Nephron (organoid): Measurements from ENCODE around the gene CFAP251.
"Not testable (repeated sequence)": the region's sequence is repeated elsewhere in the genome, so short reads cannot be mapped to it uniquely, and the experiment has no call there.

Source experiments
- H3K27ac Mint-ChIP-seq, 3 experiments: 2 replicates each; pipeline ENCODE4 v1.8.0; 2020; ENCODE audit warnings: mixed read lengths in 3 of 3, mild to moderate bottlenecking in 2 of 3, moderate library complexity in 1 of 3
- H3K27me3 Mint-ChIP-seq: 2 replicates; pipeline ENCODE4 v1.8.0; 2021; ENCODE audit warnings: low read depth, mild to moderate bottlenecking, moderate library complexity, mixed read lengths
- H3K36me3 Mint-ChIP-seq: 2 replicates; pipeline ENCODE4 v1.8.0; 2020; ENCODE audit warnings: low read depth, mixed read lengths
- H3K4me1 Mint-ChIP-seq: 2 replicates; pipeline ENCODE4 v1.8.0; 2020; ENCODE audit warnings: mixed read lengths
- H3K4me3 Mint-ChIP-seq, 3 experiments: 2 replicates each; pipeline ENCODE4 v1.8.0; 2020; ENCODE audit warnings: mild to moderate bottlenecking in 3 of 3, mixed read lengths in 3 of 3, moderate library complexity in 2 of 3
- H3K9me3 Mint-ChIP-seq: 2 replicates; pipeline ENCODE4 v1.8.0; 2020; ENCODE audit warnings: mixed read lengths
- TF ChIP-seq, protein P1 (sequence below), 3 experiments: fragments of 200-600 bp; sonication (generic); IDR thresholded peaks; one replicate each; pipeline ENCODE4 v1.5.0; 2021; ENCODE audit warnings: antibody characterized with exemption in 3 of 3; ENCODE audit not compliant: unreplicated experiment in 3 of 3

Gene CFAP251

DNA sequence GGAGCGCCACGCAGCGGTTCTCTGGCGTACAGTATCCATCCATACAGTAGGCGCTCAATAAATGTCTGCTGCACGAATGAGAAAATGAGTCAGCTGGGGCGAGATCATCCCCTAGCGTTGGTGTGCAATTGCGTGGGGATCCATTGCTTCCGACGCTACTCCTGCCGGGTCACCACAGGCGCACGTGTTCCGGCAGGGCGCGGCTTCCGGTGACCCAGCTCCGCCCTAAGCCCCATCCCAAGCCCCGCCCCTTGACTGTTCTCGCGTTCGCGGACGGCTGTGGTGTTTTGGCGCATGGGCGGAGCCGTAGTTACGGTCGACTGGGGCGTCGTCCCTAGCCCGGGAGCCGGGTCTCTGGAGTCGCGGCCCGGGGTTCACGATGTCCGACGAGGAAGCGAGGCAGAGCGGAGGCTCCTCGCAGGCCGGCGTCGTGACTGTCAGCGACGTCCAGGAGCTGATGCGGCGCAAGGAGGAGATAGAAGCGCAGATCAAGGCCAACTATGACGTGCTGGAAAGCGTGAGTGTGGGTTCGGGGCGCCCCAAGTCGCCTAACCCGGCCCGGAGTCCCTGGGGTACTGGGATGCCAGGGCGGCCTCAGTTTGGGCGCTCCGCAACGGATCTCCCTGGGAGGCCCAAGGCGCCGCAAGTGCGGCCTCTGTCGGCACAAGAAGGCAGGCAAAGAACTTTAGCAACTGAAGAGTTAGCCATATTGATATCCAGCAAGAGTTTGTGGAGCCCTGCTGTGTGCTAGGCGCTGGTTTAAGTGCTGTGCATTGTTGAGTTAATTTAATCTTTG is 29.7 kb upstream of the CFAP251 start, which contains the start of gene PSMD9:
TSS of gene PSMD9 (plus strand) at position 313 of the 796 bp plus-strand sequence. CDS start at position 380, 67 bp downstream.
- peaks cover 27% of the 10 kb centered on the region for H3K4me1 Mint-ChIP-seq
- peaks cover 9% of the 10 kb centered on the region for H3K36me3 Mint-ChIP-seq
- H3K27me3 Mint-ChIP-seq, result peaks cover 9% of the 10 kb centered on the region
- H3K9me3 Mint-ChIP-seq, result no peaks in the 10 kb centered on the region
- H3K27ac Mint-ChIP-seq, result peak within 1 kb of the TSS; percentile 96 to 99 (median 97)
- TF ChIP-seq, protein P1, sequence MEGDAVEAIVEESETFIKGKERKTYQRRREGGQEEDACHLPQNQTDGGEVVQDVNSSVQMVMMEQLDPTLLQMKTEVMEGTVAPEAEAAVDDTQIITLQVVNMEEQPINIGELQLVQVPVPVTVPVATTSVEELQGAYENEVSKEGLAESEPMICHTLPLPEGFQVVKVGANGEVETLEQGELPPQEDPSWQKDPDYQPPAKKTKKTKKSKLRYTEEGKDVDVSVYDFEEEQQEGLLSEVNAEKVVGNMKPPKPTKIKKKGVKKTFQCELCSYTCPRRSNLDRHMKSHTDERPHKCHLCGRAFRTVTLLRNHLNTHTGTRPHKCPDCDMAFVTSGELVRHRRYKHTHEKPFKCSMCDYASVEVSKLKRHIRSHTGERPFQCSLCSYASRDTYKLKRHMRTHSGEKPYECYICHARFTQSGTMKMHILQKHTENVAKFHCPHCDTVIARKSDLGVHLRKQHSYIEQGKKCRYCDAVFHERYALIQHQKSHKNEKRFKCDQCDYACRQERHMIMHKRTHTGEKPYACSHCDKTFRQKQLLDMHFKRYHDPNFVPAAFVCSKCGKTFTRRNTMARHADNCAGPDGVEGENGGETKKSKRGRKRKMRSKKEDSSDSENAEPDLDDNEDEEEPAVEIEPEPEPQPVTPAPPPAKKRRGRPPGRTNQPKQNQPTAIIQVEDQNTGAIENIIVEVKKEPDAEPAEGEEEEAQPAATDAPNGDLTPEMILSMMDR (IDR thresholded peaks at IDR 0.05; ENCODE audit: unreplicated experiment in 3 of 3), result peak; percentile 60 to 72 (median 62)
- peak within 1 kb of the TSS; percentile 96 to 100 (median 100) for H3K4me3 Mint-ChIP-seq

DNA sequence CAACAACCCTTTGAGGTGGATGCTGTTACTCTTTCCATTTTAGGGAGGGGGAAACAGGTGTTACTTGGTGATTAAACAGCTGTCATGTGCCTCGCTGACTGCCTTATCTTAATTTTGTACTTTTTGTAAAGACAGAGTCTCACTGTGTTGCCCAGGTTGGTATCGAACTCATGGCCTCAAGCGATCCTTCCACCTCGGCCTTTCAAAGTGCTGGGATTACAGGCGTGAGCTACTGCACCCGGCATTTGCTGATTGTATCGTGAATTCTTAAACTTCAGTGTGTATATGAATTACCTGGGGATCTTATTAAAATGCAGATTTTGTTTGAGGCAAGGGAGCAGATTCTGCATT is 29.1 kb upstream of the CFAP251 start:
- Mint-ChIP-seq H3K4me1 (peaks cover 33% of the 10 kb centered on the region), H3K9me3 (no peaks in the 10 kb centered on the region), H3K4me3 (peak overlapping the region; percentile 96 to 100 (median 100)), H3K27ac (peak overlapping the region; percentile 96 to 99 (median 97)), H3K36me3 (peaks cover 14% of the 10 kb centered on the region), H3K27me3 (peaks cover 6% of the 10 kb centered on the region)
- TF ChIP-seq, protein P1 (IDR thresholded peaks at IDR 0.05; ENCODE audit: unreplicated experiment in 3 of 3), result no peak

DNA sequence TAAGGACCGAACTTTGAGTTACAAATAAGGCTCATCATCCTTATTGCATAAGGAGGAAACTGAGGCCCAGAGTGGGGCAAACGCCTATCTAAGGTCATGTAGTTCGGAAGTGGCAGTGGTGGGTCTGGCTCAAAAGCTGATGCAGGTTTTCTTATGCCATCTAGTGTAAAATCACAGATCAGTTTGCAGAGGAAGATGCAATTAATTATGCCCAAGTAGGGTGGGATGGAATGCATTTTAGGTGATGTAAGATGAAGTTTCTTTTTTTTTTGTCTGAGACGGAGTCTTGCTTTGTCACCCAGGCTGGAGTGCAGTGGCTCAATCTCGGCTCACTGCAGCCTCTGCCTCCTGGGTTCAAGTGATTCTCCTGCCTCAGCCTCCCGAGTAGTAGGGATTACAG is 28.7 kb upstream of the CFAP251 start:
- H3K4me1 Mint-ChIP-seq, result peaks cover 37% of the 10 kb centered on the region
- peak overlapping the region; percentile 96 to 100 (median 100) for H3K4me3 Mint-ChIP-seq
- H3K27me3 Mint-ChIP-seq, H3K9me3 Mint-ChIP-seq: not testable (repeated sequence)
- peaks cover 15% of the 10 kb centered on the region for H3K36me3 Mint-ChIP-seq
- H3K27ac Mint-ChIP-seq, result peak overlapping the region; percentile 96 to 99 (median 97)

DNA sequence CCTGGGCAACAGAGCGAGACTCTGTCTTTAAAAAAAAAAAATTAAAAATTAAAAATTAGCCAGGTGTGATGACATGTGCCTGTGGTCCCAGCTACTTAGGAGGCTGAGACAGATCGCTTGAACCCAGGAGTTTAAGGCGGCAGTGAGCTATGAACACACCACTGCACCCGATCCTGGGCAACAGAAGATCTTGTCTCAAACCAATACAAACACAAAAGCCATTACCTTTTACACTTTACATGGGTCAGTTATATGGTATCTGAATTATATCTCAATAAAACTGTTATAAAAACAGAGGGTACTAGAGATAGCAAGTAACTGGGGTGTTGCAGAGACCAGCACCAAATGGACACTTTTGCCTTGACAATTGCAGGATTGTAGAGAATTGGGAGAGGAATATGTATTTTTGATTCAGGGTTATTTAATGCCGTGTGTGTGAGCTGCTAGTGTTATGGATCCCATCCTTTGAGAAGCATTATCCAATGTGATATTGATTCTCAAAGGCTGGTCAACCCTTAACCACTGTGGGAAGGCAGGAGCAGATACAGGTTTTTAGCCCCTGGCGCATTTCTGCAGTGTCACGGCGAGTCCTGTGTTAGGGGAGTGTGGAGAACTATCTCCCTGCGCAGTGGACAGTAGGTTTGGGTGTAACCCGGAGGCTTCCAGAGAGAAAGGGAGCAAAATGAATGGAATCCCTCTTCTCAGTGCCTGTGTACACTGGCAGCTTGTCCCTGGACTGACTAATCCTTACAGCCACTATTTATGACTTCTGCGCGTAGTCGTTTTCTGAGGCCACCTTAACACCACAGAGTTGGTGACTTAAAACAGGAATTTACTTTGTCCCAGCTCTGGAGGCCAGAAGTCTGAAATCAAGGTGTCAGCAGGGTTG is 25.5 kb upstream of the CFAP251 start:
- Mint-ChIP-seq H3K36me3 (peaks cover 31% of the 10 kb centered on the region), H3K4me3 (no peak overlapping the region), H3K27ac (peak overlapping the region in 1 of 3 experiments; percentile 68), H3K9me3 (no peaks in the 10 kb centered on the region), H3K4me1 (peaks cover 42% of the 10 kb centered on the region), H3K27me3 (no peaks in the 10 kb centered on the region)
- TF ChIP-seq, protein P1 (IDR thresholded peaks at IDR 0.05; ENCODE audit: unreplicated experiment in 3 of 3), result no peak

DNA sequence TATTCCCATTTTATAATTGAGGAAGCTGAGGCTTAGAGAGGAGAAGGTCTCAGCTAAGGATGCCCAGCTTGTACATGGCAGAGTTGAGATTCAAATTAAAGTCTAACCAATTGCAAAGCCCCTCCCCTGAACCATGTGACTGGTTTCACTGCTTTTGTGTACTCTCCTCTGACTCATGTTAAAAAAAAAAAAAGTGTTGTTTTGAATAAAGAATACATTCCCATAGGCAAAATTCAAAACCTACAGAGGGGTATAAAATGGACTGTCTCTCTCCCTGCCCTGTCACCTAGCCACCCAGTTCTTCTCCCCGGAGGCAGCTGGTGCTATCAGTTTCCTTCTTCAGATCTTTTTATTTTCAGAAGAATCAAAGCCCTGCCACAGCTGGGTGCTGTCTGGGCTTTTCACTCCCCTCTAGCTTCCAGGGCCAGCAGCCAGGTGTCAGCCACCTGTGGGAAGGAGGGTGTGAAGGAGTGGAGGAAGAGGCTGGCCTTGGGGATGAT is 24.4 kb upstream of the CFAP251 start:
- TF ChIP-seq, protein P1 (IDR thresholded peaks at IDR 0.05; ENCODE audit: unreplicated experiment in 3 of 3), result no peak
- Mint-ChIP-seq H3K4me1 (peaks cover 33% of the 10 kb centered on the region), H3K27ac (peak overlapping the region; percentile 54 to 68 (median 55)), H3K36me3 (peaks cover 34% of the 10 kb centered on the region), H3K27me3 (no peaks in the 10 kb centered on the region), H3K9me3 (no peaks in the 10 kb centered on the region), H3K4me3 (peak overlapping the region; percentile 24 to 55 (median 45))

DNA sequence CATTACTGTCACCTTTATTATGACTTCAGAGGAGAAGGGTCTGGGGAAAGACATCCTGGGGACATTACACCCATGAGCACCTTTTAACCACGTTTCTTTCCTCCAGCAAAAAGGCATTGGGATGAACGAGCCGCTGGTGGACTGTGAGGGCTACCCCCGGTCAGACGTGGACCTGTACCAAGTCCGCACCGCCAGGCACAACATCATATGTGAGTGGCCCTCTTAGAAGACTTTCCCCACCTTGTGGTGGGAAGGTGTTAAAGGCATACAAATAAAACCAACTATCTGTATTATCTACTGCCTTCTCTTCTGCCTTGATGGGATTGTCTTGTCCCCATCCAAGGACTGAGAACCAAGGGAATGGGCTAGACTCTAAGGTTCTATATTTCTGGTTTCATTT is 23.8 kb upstream of the CFAP251 start:
- Mint-ChIP-seq H3K4me3 (no peak overlapping the region), H3K27me3 (no peaks in the 10 kb centered on the region), H3K9me3 (no peaks in the 10 kb centered on the region), H3K4me1 (peaks cover 26% of the 10 kb centered on the region), H3K36me3 (peaks cover 40% of the 10 kb centered on the region), H3K27ac (peak overlapping the region; percentile 54 to 68 (median 55))
- TF ChIP-seq, protein P1 (IDR thresholded peaks at IDR 0.05; ENCODE audit: unreplicated experiment in 3 of 3), result peak; percentile 34 to 40 (median 35)
